ENCODE data around the gene LRP2.
"Not testable (repeated sequence)": the region's sequence is repeated elsewhere in the genome, so short reads cannot be mapped to it uniquely, and the experiment has no call there.

LRP2 gene

DNA sequence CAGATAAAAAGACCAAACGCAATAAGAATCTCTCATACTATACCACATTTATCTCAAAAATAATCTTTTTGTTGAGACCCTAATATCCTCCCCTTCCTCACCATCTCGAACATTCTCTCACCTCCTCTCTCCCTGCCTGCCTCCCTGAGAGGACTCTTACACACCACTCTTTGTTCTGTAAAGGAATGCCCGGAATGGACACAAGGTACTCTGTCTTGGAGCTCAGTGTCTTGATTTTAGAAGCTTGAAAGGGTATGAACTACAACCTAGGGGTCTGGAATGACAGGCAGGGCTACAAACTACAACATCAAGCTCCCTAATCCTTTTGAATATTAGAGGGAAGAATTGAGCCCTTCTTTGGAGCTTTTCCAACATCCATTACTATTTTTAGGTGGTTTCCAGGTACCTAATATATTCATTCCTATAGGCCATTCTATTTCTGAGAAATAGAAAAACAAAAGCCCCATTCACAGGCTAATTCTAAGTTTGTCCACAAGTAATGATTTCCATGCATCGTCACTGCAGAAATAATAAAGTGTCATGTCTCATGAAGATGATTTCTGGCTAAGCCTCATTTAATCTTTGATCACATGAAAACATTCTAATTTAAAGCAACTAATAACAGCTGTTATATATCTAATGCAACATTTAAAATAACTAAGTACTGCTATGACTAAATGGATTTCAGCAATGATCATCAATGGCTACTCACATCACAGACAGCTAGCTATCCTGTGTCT, 60.6 kb downstream of the LRP2 start:
- no peak for DNase-seq

GRCh38 chr2:169300636-169301530, 61.5 kb downstream of the LRP2 start:
- DNase-seq = no peak

- DNase-seq = no peak
Observed at GRCh38 chr2:169298007-169298406, 64.3 kb downstream of the LRP2 start.

DNA sequence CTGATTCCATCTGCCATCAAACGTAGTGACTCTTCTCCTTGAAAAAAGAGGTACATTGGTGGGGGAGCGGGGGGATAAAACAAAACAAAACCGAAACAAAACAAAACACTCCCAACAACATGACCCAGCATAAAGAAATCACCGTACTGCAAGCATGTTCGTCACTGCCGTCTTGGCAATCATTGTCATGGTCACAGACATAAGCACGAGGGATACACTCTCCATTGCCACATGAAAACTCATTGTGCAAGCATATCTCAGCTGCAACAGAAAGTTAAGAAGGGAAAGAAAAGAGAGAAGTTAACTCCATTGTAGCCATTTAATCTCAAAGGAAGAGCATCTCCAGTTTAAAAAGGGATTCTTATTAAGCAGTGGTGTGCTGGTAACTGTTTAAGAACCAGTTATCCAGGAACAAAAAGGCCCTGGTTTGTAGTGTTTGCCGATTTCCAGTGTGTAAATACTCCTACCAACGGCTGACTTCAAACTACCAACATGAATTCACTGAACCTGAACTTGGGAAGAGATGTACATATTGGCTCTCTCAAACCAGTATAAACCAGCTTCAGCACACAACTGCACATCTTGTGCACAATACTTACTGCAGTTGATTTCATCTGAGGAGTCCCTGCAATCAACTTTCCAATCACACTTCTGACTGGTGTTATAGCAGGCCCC, 68.2 kb downstream of the LRP2 start:
- DNase-seq = no peak

GRCh38 chr2:169291517-169291916, 70.8 kb downstream of the LRP2 start:
- no peak for DNase-seq

DNA sequence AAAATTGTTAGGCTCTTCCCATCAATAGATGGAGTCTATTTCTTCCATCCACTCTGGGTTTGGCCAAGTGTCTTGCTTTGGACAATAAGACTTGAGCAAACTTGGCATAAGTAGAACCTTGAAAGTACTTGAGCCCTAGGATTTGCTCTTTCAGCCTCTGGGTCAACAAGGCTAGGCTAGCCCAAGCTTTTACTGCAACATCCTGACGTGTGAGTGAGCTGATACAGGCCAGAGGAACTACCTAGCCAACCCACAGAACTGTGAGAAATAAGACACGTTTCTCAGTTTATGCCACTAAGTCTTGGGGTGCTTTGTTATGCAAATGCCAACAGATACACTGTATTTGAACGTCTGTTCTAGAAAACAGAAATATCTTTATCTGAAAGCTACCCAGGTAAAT, 71.9 kb downstream of the LRP2 start:
- DNase-seq = no peak

DNA sequence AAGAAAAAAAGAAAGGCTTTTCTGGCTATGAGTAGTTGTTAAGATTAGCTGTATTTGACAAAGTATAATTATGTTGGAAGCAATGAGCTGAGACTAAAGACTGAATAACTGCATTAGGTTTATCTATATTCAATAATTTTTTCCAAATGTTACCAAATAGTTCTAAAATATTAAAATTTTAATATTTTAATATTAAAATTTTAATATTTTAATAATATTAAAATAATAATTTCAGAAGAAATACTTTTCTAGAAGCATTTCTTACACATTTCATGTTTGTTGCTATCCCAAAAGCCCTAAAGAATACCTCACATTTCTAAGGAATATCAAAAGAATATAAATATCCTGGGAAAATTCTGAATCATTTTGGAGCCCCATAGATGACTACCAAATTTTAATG, 74.7 kb downstream of the LRP2 start:
- no peak for DNase-seq

GRCh38 chr2:169286624-169287231, 75.6 kb downstream of the LRP2 start:
- no peak for DNase-seq

GRCh38 chr2:169285531-169286235, 76.7 kb downstream of the LRP2 start:
- DNase-seq = no peak

DNA sequence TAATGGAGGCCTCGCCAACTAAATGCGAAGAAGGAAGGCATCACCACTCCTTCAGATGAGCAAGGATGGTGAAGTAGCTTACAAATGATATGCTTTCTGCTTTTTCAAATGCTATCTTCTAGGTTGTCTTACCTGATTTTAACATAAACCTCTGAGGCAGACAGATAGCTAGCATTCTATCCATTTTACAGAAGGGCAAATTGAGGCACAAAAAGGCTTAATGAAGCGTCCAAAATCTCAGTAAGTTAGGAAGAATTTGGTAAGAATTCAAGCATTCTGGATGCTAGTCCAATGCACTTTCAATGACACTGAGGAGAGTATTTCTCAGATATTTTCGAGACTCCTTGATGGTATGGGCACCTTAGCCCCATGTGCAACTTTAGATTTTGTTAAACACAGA, 81.8 kb downstream of the LRP2 start:
- DNase-seq = no peak

DNA sequence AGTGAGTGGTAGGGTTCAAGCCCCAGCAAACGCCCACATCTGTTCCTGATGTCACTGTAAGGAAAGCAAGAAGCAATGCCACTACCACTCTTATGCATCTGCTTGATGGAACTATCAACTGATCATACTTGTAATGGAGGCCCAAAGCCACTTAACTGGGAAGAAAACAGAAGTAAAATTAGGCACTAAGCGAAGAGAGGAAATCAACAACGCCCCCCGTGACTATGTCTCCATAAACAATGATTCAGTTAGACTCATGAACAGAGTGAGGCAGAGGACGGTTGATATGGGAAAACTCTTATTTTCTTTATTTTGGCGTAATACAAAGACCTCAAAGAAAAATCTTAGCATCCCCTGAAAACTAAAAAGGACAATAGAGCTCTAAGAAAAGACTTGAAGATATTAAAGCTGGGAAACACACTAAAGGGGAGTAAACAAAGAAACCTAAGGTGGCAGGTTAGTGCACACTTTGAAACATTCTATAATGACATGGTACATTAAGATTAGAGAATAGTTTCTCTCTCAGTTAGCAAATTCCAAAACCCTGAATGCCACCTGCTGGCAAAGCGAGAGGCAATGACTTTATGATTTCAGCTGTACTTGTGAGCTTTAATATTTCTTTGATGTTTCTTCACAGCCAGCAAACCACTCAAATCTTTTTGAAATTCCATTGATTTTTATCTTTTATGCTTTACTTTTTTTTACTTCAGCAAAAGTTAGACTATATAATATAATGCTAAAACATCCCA, 86.5 kb downstream of the LRP2 start:
- no peak for DNase-seq

GRCh38 chr2:169272010-169272409, 90.3 kb downstream of the LRP2 start:
- DNase-seq = no peak

GRCh38 chr2:169270574-169270973, 91.8 kb downstream of the LRP2 start:
- DNase-seq = not testable (repeated sequence)

GRCh38 chr2:169265591-169265990, 96.7 kb downstream of the LRP2 start:
- DNase-seq = no peak

GRCh38 chr2:169260846-169261642, 101.3 kb downstream of the LRP2 start:
- no peak for DNase-seq

DNA sequence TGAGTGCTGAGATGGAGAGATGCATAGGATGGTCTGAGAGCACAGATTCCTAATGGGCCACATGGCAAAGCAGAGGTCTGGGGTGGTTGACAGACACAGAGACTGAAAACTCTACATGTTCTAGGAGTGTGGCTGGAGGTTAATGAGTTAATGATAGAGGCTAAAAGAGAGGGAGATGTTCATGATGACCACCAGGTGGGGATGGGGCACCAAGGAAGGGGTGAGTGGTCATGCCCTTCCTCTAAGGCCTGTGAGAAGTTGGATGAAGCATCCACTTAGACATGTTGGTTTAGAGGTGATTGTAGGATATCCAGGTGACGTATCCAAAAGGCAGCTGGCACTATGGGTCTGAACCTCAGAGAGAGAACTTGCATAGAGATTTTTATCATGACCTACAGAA, 102.1 kb downstream of the LRP2 start:
- DNase-seq = no peak

GRCh38 chr2:169259402-169259801, 102.9 kb downstream of the LRP2 start:
- no peak for DNase-seq

GRCh38 chr2:169258045-169258601, 104.2 kb downstream of the LRP2 start:
- DNase-seq = no peak

DNA sequence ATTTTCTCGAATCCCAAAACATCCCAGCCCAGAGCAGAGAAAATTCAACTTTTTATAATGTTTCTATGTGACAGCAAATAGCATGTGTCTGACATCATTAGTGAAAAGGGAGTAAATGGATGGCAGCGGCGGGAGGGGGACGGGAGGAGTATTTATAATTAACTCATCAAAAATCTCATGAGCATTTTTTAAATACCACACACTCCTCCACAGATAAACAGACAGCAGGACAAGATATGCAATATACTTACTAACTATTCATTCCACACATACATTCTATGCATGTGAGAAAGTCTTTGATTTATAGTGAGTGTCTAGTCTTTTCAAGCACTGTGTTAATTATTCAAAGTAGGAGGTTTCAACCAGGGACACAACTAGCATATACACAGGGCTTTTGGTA, 107.6 kb downstream of the LRP2 start:
- no peak for DNase-seq

GRCh38 chr2:169247211-169247610, 115.1 kb downstream of the LRP2 start:
- no peak for DNase-seq

Data from right kidney (tissue), 1 donor.